ENCODE data around the gene MYLIP.

DNA sequence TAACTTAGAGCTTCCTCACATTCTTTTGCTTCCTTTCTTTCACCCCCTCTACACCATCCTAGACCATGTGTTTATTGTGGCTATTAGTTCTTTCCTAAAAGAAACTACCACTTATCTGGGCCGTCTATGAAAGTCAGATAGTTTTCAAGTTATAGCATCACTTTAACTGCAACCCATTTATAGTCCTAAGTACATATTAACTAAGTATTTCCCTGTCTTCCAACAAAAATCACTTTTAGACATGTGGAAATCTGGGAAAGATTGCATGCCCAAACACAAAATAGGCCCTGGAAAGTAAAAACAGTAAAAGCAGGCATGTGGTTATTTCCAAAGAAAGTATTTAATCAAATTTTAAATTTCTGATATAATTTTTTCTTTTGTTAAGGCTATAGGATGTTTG lies 5.5 kb downstream of the MYLIP start:
- TF ChIP-seq, protein P1, sequence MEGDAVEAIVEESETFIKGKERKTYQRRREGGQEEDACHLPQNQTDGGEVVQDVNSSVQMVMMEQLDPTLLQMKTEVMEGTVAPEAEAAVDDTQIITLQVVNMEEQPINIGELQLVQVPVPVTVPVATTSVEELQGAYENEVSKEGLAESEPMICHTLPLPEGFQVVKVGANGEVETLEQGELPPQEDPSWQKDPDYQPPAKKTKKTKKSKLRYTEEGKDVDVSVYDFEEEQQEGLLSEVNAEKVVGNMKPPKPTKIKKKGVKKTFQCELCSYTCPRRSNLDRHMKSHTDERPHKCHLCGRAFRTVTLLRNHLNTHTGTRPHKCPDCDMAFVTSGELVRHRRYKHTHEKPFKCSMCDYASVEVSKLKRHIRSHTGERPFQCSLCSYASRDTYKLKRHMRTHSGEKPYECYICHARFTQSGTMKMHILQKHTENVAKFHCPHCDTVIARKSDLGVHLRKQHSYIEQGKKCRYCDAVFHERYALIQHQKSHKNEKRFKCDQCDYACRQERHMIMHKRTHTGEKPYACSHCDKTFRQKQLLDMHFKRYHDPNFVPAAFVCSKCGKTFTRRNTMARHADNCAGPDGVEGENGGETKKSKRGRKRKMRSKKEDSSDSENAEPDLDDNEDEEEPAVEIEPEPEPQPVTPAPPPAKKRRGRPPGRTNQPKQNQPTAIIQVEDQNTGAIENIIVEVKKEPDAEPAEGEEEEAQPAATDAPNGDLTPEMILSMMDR (IDR thresholded peaks at IDR 0.05) = no peak
- no peak for TF ChIP-seq POLR2A (IDR thresholded peaks at IDR 0.05)
